ENCODE measurements around the gene ATN1.

Gene ATN1

DNA sequence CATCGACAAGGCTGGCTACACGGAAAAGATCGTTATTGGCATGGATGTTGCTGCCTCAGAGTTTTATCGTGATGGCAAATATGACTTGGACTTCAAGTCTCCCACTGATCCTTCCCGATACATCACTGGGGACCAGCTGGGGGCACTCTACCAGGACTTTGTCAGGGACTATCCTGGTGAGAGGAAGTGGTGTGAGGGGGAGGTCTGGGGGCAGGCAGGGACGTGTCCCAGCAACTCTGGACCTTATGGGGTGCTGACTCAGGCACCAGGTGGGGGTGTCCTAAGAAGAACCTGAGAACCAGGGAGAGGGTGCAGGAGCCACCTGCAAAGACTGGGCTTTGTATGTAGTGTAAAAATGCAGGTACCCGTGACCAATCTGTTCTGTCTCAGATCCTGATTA, 8.2 kb upstream of the ATN1 start:
- H3K27ac ChIP-seq = no peak overlapping the region
- DNase-seq = no peak
- H3K4me3 ChIP-seq (ENCODE audit: low read depth, low read length) = no peak overlapping the region
- in situ Hi-C loops (cut with HindIII; ENCODE audit: low pct_ligation_motif_present, low sequenced_read_pairs) = no loop called here
- no peaks in the 10 kb centered on the region for H3K36me3 ChIP-seq (replicated peaks)
- no peaks in the 10 kb centered on the region for H3K27me3 ChIP-seq (replicated peaks)
- TF ChIP-seq, protein P1, sequence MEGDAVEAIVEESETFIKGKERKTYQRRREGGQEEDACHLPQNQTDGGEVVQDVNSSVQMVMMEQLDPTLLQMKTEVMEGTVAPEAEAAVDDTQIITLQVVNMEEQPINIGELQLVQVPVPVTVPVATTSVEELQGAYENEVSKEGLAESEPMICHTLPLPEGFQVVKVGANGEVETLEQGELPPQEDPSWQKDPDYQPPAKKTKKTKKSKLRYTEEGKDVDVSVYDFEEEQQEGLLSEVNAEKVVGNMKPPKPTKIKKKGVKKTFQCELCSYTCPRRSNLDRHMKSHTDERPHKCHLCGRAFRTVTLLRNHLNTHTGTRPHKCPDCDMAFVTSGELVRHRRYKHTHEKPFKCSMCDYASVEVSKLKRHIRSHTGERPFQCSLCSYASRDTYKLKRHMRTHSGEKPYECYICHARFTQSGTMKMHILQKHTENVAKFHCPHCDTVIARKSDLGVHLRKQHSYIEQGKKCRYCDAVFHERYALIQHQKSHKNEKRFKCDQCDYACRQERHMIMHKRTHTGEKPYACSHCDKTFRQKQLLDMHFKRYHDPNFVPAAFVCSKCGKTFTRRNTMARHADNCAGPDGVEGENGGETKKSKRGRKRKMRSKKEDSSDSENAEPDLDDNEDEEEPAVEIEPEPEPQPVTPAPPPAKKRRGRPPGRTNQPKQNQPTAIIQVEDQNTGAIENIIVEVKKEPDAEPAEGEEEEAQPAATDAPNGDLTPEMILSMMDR (IDR thresholded peaks at IDR 0.05; ENCODE audit: low read depth, low read length, missing control alignments) = no peak

DNA sequence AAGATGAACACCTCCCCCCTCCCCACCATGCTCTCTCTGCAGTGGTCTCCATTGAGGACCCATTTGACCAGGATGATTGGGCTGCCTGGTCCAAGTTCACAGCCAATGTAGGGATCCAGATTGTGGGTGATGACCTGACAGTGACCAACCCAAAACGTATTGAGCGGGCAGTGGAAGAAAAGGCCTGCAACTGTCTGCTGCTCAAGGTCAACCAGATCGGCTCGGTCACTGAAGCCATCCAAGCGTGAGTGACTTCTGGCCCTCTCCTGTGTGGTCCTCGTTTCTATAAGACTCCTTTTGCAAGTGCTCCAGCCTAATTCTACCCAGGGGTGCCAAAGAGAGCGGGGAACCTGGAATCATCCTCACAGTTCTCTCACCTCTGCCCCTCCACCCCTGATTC, 6.2 kb upstream of the ATN1 start:
- DNase-seq = no peak
- in situ Hi-C loops (cut with HindIII; ENCODE audit: low pct_ligation_motif_present, low sequenced_read_pairs) = no loop called here
- no peak overlapping the region for H3K4me3 ChIP-seq (ENCODE audit: low read depth, low read length)
- TF ChIP-seq, protein P1 (IDR thresholded peaks at IDR 0.05; ENCODE audit: low read depth, low read length, missing control alignments) = no peak
- H3K27ac ChIP-seq = no peak overlapping the region
- no peaks in the 10 kb centered on the region for H3K27me3 ChIP-seq (replicated peaks)
- H3K36me3 ChIP-seq (replicated peaks) = no peaks in the 10 kb centered on the region

DNA sequence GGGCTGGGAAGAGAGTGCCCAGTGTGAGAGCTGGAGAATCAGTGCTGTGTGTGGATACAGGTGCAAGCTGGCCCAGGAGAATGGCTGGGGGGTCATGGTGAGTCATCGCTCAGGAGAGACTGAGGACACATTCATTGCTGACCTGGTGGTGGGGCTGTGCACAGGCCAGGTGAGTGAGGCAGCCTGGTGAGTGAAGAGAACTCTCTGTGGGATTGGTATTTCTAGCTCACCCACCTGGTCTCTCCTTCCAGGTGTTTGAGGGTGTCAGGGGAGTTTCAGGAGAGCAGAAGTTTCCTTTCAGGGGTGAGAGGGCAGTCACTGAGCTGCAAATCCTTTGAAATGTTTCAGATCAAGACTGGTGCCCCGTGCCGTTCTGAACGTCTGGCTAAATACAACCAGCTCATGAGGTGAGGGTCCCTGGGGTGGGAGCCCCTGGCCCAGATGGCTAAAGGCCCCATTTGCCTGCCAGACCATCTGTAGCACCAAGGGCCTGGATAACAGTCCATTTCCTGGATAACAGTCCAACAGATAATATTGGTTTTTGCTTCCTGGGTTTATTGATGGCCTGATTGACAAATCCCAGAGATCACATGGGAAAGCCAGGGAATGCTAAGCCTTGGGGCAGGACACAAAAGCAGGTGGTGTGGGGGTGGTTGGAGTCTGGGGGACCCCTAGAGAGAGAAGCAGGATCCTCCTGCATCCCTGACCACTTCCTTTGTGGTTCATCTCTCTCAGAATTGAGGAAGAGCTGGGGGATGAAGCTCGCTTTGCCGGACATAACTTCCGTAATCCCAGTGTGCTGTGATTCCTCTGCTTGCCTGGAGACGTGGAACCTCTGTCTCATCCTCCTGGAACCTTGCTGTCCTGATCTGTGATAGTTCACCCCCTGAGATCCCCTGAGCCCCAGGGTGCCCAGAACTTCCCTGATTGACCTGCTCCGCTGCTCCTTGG, 5.5 kb upstream of the ATN1 start:
- DNase-seq = no peak
- Histone ChIP-seq H3K4me3 (ENCODE audit: low read depth, low read length) (no peak overlapping the region), H3K36me3 (replicated peaks) (no peaks in the 10 kb centered on the region), H3K27me3 (replicated peaks) (no peaks in the 10 kb centered on the region), H3K27ac (no peak overlapping the region)
- TF ChIP-seq, protein P1 (IDR thresholded peaks at IDR 0.05; ENCODE audit: low read depth, low read length, missing control alignments) = no peak
- in situ Hi-C loops (cut with HindIII; ENCODE audit: low pct_ligation_motif_present, low sequenced_read_pairs) = no loop called here

DNA sequence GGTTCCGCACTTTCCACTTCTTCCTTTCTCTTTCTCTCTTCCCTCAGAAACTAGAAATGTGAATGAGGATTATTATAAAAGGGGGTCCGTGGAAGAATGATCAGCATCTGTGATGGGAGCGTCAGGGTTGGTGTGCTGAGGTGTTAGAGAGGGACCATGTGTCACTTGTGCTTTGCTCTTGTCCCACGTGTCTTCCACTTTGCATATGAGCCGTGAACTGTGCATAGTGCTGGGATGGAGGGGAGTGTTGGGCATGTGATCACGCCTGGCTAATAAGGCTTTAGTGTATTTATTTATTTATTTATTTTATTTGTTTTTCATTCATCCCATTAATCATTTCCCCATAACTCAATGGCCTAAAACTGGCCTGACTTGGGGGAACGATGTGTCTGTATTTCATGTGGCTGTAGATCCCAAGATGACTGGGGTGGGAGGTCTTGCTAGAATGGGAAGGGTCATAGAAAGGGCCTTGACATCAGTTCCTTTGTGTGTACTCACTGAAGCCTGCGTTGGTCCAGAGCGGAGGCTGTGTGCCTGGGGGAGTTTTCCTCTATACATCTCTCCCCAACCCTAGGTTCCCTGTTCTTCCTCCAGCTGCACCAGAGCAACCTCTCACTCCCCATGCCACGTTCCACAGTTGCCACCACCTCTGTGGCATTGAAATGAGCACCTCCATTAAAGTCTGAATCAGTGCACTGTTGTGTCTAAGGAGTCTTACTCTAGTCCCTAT, 4.6 kb upstream of the ATN1 start:
- TF ChIP-seq, protein P1 (IDR thresholded peaks at IDR 0.05; ENCODE audit: low read depth, low read length, missing control alignments) = no peak
- H3K27me3 ChIP-seq (replicated peaks) = no peaks in the 10 kb centered on the region
- no peak overlapping the region for H3K4me3 ChIP-seq (ENCODE audit: low read depth, low read length)

DNA sequence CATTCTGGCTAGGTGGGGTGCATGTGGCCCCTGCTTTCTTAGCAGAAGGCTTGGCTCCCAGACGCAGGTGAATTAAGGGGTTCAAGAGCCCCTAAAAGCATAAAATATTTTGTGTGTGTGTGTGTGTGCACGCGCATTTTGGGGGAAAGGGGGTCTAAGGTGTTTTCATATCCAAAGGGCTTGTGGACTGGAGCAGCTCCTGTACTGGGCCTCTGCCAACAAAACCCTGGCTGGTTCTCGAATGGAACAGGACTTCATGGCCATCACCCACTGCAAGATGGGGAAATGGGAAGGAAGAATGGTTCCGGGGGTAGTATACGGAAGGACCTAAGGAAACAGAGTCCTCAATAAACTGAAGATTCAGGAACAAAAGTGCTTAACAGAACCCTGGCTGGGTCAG, 3.9 kb upstream of the ATN1 start:
- Histone ChIP-seq H3K4me3 (ENCODE audit: low read depth, low read length) (no peak overlapping the region), H3K27me3 (replicated peaks) (no peaks in the 10 kb centered on the region), H3K36me3 (replicated peaks) (no peaks in the 10 kb centered on the region), H3K27ac (no peak overlapping the region)
- TF ChIP-seq, protein P1 (IDR thresholded peaks at IDR 0.05; ENCODE audit: low read depth, low read length, missing control alignments) = no peak
- in situ Hi-C loops (cut with HindIII; ENCODE audit: low pct_ligation_motif_present, low sequenced_read_pairs) = no loop called here
- DNase-seq = no peak

More for the DNA sequence above, 4.6 kb upstream of the ATN1 start:
- Histone ChIP-seq H3K36me3 (replicated peaks) (no peaks in the 10 kb centered on the region), H3K27ac (no peak overlapping the region)
- no peak for DNase-seq
- in situ Hi-C loops (cut with HindIII; ENCODE audit: low pct_ligation_motif_present, low sequenced_read_pairs) = no loop called here

All from brain microvascular endothelial cell (primary cell).